Activated naive CD8-positive, alpha-beta T cell treated with anti-CD3 and anti-CD28 coated beads, Interleukin-2, amount 50 U/mL, for 24 hours (primary cell): ENCODE data around the gene ANKMY2.

ENCODE experiments used
- ATAC-seq: fragments of 150-1000 bp; cut with Tn5 transposase; one replicate; pipeline ENCODE4 v1.10.0; 2021
- DNase-seq: peaks from one replicate; pipeline ENCODE4 v3.0.0; 2021
- H3K27ac Mint-ChIP-seq: one replicate; pipeline ENCODE4 v1.8.0; 2021; ENCODE audit warnings: mild to moderate bottlenecking, mixed read lengths
- H3K27me3 Mint-ChIP-seq: one replicate; pipeline ENCODE4 v1.8.0; 2021; ENCODE audit warnings: mixed read lengths
- H3K36me3 Mint-ChIP-seq: one replicate; pipeline ENCODE4 v1.8.0; 2021; ENCODE audit warnings: low read depth, mixed read lengths
- H3K4me1 Mint-ChIP-seq: one replicate; pipeline ENCODE4 v1.8.0; 2021; ENCODE audit warnings: mixed read lengths
- H3K4me3 Mint-ChIP-seq: one replicate; pipeline ENCODE4 v1.8.0; 2021; ENCODE audit warnings: mild to moderate bottlenecking, moderate library complexity, mixed read lengths
- H3K9me3 Mint-ChIP-seq: one replicate; pipeline ENCODE4 v1.8.0; 2021; ENCODE audit warnings: mixed read lengths

ANKMY2 gene

DNA sequence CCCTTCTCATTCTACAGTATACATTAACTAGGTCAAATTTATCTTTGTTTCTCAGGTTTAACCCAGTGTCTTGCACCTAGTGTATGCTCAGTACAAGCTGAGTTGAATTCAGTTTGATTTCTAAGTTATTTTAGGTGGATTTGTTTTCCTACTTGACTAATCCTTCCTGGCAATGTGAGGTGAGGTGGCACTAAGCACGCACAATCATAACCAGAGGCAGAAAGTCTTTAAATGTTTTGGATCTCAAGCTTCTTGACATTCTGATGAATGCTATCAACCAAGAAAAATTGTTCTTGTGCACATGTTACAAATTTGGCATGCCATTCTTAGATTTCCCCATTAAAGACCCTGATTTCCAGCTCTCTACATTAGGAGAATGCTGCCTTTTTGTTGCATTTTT lies 3.6 kb upstream of the ANKMY2 start:
- DNase-seq (no peak), ATAC-seq (no peak)
- peaks cover 73% of the 10 kb centered on the region for H3K4me1 Mint-ChIP-seq
- peak overlapping the region; percentile 96 for H3K4me3 Mint-ChIP-seq
- peaks cover 52% of the 10 kb centered on the region for H3K36me3 Mint-ChIP-seq
- H3K9me3 Mint-ChIP-seq = no peaks in the 10 kb centered on the region
- no peak overlapping the region for H3K27ac Mint-ChIP-seq
- H3K27me3 Mint-ChIP-seq = no peaks in the 10 kb centered on the region

DNA sequence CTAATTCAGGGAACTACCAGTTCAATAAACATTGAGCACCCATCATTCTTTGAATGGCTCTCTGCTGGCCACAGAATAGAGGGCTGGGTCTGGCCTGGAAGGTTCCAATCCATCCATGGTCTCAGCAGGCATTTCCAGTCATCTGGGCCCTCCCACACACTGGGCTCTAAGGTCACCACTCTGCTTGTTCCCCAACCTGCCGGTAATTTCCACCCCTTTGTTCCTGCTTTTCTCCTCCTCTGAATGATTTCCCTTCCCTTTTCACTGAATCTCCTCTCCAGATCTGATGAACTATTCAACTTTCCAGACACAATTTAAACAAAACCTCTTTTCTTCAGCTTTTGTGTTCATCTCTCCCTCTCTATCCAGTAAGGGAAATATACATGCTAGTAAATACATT lies 3.0 kb upstream of the ANKMY2 start:
- ATAC-seq (no peak), DNase-seq (no peak)
- Mint-ChIP-seq H3K36me3 (peaks cover 56% of the 10 kb centered on the region), H3K27ac (peak overlapping the region; percentile 74), H3K27me3 (no peaks in the 10 kb centered on the region), H3K4me1 (peaks cover 77% of the 10 kb centered on the region), H3K9me3 (no peaks in the 10 kb centered on the region), H3K4me3 (peak overlapping the region; percentile 96)

DNA sequence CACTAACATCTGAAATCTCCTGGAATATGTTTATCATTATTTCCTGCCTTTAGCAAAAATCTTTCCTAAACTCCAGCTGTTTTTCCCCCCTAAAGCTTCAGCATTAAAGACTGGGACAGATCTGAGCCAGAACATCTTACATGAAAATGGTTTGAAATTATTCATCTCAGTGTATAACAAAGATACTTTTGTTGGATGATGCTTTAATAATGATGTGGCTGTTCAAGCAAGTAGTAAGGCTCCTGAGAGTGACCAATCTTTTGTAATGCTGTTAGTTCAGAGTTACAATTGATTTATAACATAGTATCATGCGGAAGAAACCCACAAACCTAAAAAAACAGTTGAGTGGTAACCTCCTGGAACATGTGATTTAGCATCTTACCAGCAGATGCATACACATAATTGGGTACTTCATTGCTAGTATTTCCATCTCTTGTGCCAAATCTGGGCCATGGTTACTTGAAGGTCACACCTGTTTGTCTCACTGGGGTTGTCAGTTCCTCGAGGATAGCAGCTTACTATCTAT lies 1.9 kb upstream of the ANKMY2 start:
- peaks cover 48% of the 10 kb centered on the region for H3K36me3 Mint-ChIP-seq
- H3K4me1 Mint-ChIP-seq = peaks cover 74% of the 10 kb centered on the region
- ATAC-seq (no peak), DNase-seq (no peak)
- H3K4me3 Mint-ChIP-seq = peak overlapping the region; percentile 96
- no peaks in the 10 kb centered on the region for H3K9me3 Mint-ChIP-seq
- peak overlapping the region; percentile 98 for H3K27ac Mint-ChIP-seq
- no peaks in the 10 kb centered on the region for H3K27me3 Mint-ChIP-seq

DNA sequence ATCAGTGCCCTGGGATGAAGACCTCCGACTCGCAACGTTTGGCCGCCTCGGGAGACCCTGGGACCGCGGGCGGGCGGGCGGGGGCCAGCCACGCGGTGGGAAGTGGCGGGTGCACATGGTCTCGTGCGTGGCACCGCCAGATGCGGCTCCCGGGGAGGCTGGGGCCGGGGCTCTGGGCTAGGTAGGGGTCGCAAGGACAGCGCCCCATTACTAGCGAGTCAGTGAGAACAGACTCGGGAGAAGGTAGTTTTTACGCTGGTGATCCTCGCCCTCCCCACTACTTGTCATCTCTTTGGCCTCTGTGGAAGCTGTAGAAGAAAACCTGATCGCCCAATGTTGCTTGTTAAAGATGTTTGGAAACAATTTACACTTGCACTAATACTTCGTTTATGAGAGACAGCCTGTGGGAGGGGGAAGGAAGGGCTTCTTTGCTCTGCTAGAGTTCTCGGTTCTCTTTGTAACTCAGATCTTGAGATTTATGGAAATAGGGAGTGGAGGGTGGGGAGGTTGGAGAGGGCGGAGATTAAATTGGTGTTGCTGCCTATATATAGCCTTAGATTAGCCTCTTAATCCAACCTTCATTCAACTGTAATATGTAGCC lies 1.0 kb upstream of the ANKMY2 start:
- peaks cover 71% of the 10 kb centered on the region for H3K4me1 Mint-ChIP-seq
- H3K9me3 Mint-ChIP-seq = no peaks in the 10 kb centered on the region
- ATAC-seq = peak; percentile 1
- H3K27me3 Mint-ChIP-seq = no peaks in the 10 kb centered on the region
- H3K36me3 Mint-ChIP-seq = peaks cover 40% of the 10 kb centered on the region
- peak overlapping the region; percentile 98 for H3K27ac Mint-ChIP-seq
- DNase-seq = peak; percentile 9
- H3K4me3 Mint-ChIP-seq = peak overlapping the region; percentile 96

DNA sequence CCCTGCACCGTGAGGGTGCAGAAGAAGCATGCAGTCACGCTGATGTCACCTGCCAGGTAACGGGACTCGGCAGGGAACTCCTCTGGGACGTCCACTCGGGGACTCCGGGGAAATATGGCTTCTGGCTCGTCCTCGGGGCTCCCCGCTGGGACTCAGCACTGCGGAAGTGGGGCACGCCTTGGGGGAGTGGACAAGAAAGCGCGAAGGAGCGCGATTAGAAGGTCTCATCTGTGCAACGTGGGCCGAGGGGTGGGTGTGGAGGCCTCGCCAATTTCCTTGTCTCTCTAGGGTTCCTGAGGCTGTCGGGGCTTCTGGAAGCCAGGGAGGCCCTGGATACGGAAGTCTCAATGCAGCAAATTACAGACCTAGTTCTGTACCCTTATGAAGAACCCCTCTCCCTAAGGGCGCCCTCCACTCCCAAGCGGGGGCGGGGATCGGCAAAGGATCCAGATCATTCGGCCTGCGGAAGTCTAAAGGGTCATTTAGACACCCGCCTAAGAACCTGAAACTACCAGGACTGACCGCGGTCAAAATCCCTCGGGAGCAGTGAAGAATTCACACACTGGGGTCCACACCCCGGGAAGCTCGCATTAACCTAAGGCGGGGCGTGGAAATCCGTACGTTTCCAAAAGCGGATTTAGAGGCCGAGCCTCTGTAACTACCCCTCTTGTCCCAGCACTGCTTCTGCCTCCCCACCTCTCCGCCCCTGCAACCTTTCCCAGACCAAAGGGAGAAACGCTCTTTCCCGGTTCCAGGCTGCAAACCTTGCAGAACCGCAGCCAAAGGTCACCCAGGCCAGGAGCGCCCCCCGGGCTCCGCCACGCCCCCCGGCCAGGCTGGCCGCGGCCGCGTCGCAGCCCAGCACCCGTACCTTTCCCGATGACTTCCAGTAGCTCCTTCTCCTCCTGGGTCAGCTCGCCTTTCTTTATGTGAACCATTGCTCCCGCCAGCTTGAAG lies 640 bp downstream of the ANKMY2 start:
- Mint-ChIP-seq H3K36me3 (peaks cover 33% of the 10 kb centered on the region), H3K27ac (peak overlapping the region; percentile 98), H3K4me1 (peaks cover 56% of the 10 kb centered on the region), H3K27me3 (no peaks in the 10 kb centered on the region), H3K9me3 (no peaks in the 10 kb centered on the region), H3K4me3 (peak overlapping the region; percentile 96)
- DNase-seq (peak; percentile 59), ATAC-seq (peak; percentile 41)

DNA sequence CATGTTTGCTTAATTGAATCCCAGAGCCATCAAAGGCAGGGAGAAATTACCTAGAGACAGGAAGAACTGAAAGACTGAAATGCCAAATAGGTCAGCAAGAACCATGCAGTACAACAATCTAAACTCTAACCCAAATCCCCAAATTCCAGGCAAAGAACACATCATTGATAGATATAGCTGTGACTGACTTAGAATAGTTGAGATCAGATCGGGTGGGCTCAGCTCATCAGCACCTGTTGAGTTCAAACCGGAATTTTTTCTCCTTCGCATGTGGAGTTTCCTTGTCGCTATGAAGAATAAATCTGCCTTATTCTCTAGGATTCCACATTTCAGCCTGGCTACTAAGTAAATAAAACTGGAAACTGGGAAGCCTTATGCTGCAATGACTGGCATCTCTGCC lies 1.4 kb downstream of the ANKMY2 start:
- peaks cover 50% of the 10 kb centered on the region for H3K4me1 Mint-ChIP-seq

DNA sequence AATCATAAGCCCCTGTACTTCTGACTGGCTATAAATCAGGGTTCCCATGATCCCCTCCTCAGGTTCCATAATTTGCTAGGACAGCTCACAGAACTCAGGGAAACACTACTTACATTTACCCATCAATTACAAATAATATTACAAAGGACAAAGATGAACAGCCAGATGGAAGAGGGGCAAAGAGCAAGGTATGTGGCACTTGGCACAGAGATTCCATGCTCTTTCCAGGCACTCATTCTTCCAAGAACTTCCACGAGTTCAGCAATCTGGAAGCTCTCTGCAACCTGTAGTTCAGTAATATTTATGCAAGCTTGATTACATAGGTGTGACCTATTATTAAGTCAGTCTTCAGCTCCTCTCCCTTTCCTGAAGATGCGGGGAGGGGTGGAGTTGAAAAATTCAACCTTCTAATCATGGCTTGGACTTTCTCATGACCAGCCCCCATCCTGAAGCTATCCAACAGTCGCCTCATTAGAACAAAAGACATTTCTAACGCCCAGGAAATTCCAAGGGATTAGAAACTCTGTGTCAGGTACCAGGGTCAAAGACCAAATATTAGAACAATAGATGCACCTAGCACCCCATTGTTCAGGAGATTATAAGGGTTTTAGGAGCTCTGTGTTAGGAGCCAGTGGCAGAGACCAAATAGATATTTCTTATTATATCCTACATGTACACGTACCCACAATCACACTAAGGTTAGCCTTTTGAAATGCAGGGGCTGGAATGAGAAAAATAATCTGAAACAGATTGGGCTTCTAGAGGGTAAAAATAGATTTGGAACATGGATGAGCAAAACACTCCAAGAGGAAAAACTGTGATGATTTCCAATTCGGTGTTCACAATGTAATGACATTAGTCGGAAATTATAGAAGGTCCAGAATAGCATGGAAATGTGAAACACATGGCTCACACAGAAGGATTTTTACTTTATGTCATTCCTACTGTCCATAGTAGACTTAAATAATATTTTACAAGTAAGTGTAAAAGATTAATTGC lies 7.0 kb downstream of the ANKMY2 start:
- H3K27me3 Mint-ChIP-seq = no peaks in the 10 kb centered on the region
- peaks cover 15% of the 10 kb centered on the region for H3K4me1 Mint-ChIP-seq
- H3K4me3 Mint-ChIP-seq = no peak overlapping the region
- no peak overlapping the region for H3K27ac Mint-ChIP-seq
- ATAC-seq (no peak), DNase-seq (no peak)
- H3K36me3 Mint-ChIP-seq = peaks cover 11% of the 10 kb centered on the region
- no peaks in the 10 kb centered on the region for H3K9me3 Mint-ChIP-seq

More for the DNA sequence above, 1.4 kb downstream of the ANKMY2 start:
- DNase-seq (no peak), ATAC-seq (no peak)
- peak overlapping the region; percentile 84 for H3K27ac Mint-ChIP-seq
- peaks cover 32% of the 10 kb centered on the region for H3K36me3 Mint-ChIP-seq
- no peaks in the 10 kb centered on the region for H3K9me3 Mint-ChIP-seq
- H3K4me3 Mint-ChIP-seq = peak overlapping the region; percentile 96
- no peaks in the 10 kb centered on the region for H3K27me3 Mint-ChIP-seq

DNA sequence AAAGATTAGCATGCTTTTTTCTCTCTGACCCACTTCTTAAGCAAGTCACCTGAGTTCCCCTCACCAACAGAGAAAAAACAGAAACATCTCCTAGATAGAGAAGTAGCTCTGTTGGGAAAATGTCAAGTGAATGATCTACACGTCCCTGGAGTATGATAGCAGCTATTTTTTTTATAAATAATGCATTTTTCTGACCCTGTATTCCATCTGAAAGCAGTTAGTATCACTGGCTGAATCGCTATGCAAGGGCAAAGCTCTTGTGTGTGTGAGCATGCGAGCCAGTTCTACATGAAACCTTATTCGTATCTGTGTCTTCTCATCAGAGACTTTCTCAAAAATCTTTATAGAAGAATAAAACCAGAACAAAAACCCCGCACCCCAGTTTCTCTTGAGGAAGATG lies 8.2 kb downstream of the ANKMY2 start:
- H3K36me3 Mint-ChIP-seq = peaks cover 11% of the 10 kb centered on the region
- H3K4me1 Mint-ChIP-seq = peaks cover 7% of the 10 kb centered on the region
- no peak overlapping the region for H3K27ac Mint-ChIP-seq
- H3K27me3 Mint-ChIP-seq = no peaks in the 10 kb centered on the region
- H3K4me3 Mint-ChIP-seq = no peak overlapping the region
- no peak for DNase-seq
- H3K9me3 Mint-ChIP-seq = no peaks in the 10 kb centered on the region
- ATAC-seq = no peak

DNA sequence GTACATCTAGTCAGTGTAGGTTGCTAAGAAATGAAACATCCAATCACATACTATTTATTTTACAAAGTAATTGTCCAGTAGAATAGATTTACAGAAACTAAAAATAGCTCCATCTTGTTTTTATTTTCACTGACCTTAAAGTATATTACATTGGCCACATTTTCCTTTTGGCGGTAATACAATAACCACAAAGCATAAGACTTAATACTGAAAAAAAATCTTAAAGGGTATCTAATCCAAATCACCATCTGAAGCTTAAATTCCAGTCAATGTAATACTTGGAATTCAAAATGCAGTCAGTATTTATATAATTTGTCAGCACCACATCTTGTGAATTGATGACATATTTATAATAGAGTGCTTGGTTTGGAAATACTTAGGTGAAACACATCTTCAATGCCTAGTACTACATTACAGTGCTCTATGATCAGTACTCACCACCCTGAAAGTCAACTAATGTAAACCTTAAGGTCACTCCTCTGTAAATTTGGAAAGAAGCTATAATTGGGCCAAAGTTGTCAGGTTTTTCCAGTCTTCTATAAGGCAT lies 8.9 kb downstream of the ANKMY2 start:
- Mint-ChIP-seq H3K27me3 (no peaks in the 10 kb centered on the region), H3K4me3 (no peak overlapping the region), H3K27ac (no peak overlapping the region), H3K9me3 (no peaks in the 10 kb centered on the region), H3K4me1 (peaks cover 4% of the 10 kb centered on the region), H3K36me3 (peaks cover 16% of the 10 kb centered on the region)
- ATAC-seq (peak; percentile 20), DNase-seq (no peak)

DNA sequence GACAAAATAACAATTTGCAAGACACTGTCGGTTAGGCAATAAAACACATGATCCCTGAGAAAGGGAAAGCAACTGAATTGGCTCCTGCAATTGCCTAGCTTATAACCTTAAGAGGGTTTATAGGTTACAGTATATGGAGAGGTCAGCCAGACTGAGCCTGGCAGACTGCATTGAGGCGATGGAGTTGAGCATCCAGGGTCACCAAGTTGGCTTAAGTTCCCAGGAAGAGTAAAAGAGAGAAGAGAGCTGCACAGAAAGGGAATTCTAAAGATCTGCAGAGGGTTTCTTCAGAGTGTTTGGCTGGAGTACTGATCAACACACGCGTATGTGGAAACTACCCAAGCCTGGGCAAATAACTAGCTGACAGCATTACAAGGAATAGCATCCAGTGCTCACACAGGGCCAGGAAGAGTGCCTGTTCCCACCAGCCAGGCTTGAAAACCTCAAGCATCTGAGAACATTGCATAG lies 11.2 kb downstream of the ANKMY2 start:
- Mint-ChIP-seq H3K36me3 (peaks cover 14% of the 10 kb centered on the region), H3K27me3 (no peaks in the 10 kb centered on the region), H3K4me1 (peaks cover 4% of the 10 kb centered on the region), H3K4me3 (no peak overlapping the region), H3K9me3 (no peaks in the 10 kb centered on the region), H3K27ac (no peak overlapping the region)
- ATAC-seq (no peak), DNase-seq (no peak)

DNA sequence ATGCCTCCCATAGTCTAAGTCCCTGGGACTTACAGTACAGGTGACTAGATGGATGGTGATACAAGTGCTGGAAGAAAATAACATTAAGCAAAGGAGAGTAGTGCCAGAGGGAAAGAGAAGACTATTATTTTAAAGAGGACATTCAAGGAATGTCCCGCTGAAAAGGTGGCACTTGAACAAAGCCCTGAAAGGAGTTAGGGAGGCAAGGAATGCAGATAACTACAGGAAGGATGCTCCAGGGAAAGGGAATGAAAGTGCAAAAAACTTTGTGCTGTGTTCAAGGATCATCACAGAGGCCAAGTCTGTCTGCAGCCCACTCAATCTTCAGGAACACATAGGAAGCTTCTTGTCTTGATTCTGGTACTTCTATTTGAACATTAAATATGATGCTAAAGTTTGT lies 14.9 kb downstream of the ANKMY2 start:
- DNase-seq (no peak), ATAC-seq (no peak)
- H3K27ac Mint-ChIP-seq = no peak overlapping the region
- no peaks in the 10 kb centered on the region for H3K9me3 Mint-ChIP-seq
- no peaks in the 10 kb centered on the region for H3K27me3 Mint-ChIP-seq
- peaks cover 15% of the 10 kb centered on the region for H3K36me3 Mint-ChIP-seq
- no peak overlapping the region for H3K4me3 Mint-ChIP-seq
- H3K4me1 Mint-ChIP-seq = peaks cover 5% of the 10 kb centered on the region

DNA sequence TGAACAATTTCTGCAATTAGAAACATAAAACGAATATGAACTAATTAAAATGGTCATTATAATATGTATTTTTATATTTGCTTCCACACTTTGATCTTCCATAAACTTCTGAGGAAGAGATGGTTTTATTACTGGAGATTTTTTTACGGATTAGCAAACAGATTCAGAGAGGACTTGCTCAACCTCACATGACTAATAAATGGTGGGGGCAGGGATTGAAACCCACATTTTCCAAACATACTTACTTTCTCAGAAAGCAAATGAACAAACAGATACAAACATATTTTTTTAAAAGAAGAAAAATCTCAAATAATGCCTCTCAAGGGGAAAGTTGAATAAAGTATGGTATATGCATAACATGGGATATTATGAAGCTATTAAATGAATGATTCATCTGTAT lies 18.3 kb downstream of the ANKMY2 start:
- no peak overlapping the region for H3K4me3 Mint-ChIP-seq
- peaks cover 24% of the 10 kb centered on the region for H3K36me3 Mint-ChIP-seq
- H3K9me3 Mint-ChIP-seq = no peaks in the 10 kb centered on the region
- DNase-seq (no peak), ATAC-seq (no peak)
- no peaks in the 10 kb centered on the region for H3K27me3 Mint-ChIP-seq
- H3K4me1 Mint-ChIP-seq = peaks cover 11% of the 10 kb centered on the region
- no peak overlapping the region for H3K27ac Mint-ChIP-seq

DNA sequence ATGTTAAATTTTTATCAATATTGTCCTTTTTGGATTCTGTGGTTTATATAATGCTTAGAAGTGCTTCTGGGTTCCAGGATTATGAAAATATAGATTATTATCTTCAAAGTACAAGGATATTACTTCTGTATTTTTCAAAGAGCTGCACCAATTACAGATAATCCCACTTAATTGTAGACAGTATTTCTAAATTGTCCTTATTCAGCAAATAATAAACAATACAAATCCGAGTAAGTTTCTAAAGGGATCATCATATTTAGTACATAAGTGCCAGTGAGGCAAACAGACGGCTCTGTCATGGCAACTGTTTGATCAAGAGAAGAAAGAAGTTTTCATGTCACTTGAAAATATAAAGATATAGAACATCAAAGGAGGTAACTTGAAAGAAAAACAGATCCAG lies 19.2 kb downstream of the ANKMY2 start:
- Mint-ChIP-seq H3K36me3 (peaks cover 22% of the 10 kb centered on the region), H3K4me1 (peaks cover 12% of the 10 kb centered on the region), H3K9me3 (no peaks in the 10 kb centered on the region), H3K4me3 (no peak overlapping the region), H3K27ac (no peak overlapping the region), H3K27me3 (no peaks in the 10 kb centered on the region)
- ATAC-seq = no peak
- no peak for DNase-seq

DNA sequence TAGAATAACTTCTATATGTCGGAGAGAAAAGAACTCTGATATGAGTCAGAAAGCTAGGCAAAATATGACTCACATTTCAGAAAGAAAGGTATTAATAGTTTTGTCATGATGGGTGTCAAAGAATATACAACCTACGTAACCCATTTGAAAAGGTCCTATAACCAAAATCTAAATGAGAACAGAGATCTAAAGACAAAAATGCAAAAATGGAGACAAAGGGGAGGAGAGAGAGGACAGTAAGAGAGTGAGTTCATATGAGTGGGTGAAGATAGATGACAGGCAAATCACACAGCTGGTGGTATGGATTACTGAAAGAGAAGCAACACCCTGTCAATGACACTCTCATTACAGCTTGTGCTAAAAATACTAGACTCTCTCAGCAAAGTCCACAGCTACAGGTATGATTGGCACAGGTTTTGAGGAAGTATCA lies 25.6 kb downstream of the ANKMY2 start:
- peak; percentile 99 for ATAC-seq

More for the DNA sequence above, 25.6 kb downstream of the ANKMY2 start:
- peaks cover 32% of the 10 kb centered on the region for H3K36me3 Mint-ChIP-seq
- H3K9me3 Mint-ChIP-seq = no peaks in the 10 kb centered on the region
- no peaks in the 10 kb centered on the region for H3K27me3 Mint-ChIP-seq
- peak overlapping the region; percentile 84 for H3K27ac Mint-ChIP-seq
- no peak for DNase-seq
- H3K4me1 Mint-ChIP-seq = peaks cover 27% of the 10 kb centered on the region
- H3K4me3 Mint-ChIP-seq = peak overlapping the region; percentile 52
